Measurements from ENCODE around the gene CCDC50.

Gene CCDC50

DNA sequence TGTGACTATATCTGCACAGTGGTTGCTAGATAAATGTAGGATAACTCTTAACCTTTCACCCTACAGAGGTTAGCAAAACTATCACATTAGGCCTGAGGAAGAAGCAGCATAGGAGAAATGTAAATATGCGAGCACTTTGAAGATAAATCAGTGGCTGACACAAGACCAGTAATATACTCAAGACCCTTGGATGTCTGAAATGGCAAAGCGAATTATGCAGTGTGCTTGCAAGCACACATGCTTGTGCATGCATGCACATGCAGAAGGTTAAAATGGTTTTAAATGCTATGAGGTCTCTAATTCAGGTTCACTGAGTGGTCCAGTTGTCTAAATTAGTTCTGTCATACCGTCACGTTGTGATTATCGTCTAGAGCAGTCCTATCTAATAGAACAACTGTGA is 14.7 kb downstream of the CCDC50 start:
- H3K36me3 Mint-ChIP-seq (ENCODE audit: low read depth): no peaks in the 10 kb centered on the region
- peaks cover 13% of the 10 kb centered on the region for H3K4me1 Mint-ChIP-seq
- no peaks in the 10 kb centered on the region for H3K27me3 Mint-ChIP-seq (ENCODE audit: low read depth, poor library complexity)
- TF ChIP-seq, protein P1, sequence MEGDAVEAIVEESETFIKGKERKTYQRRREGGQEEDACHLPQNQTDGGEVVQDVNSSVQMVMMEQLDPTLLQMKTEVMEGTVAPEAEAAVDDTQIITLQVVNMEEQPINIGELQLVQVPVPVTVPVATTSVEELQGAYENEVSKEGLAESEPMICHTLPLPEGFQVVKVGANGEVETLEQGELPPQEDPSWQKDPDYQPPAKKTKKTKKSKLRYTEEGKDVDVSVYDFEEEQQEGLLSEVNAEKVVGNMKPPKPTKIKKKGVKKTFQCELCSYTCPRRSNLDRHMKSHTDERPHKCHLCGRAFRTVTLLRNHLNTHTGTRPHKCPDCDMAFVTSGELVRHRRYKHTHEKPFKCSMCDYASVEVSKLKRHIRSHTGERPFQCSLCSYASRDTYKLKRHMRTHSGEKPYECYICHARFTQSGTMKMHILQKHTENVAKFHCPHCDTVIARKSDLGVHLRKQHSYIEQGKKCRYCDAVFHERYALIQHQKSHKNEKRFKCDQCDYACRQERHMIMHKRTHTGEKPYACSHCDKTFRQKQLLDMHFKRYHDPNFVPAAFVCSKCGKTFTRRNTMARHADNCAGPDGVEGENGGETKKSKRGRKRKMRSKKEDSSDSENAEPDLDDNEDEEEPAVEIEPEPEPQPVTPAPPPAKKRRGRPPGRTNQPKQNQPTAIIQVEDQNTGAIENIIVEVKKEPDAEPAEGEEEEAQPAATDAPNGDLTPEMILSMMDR (IDR thresholded peaks at IDR 0.05): no peak
- H3K4me3 Mint-ChIP-seq: no peak overlapping the region
- peak overlapping the region; percentile 38 for H3K27ac Mint-ChIP-seq
- DNase-seq: no peak
- H3K9me3 Mint-ChIP-seq: no peaks in the 10 kb centered on the region

- Mint-ChIP-seq H3K36me3 (ENCODE audit: low read depth) (no peaks in the 10 kb centered on the region), H3K4me1 (peaks cover 15% of the 10 kb centered on the region), H3K4me3 (no peak overlapping the region), H3K27ac (no peak overlapping the region), H3K9me3 (no peaks in the 10 kb centered on the region), H3K27me3 (ENCODE audit: low read depth, poor library complexity) (no peaks in the 10 kb centered on the region)
- TF ChIP-seq, protein P1 (IDR thresholded peaks at IDR 0.05): no peak
- DNase-seq: no peak
Measured at GRCh38 chr3:191345334-191345733, 16.1 kb downstream of the CCDC50 start.

GRCh38 chr3:191347228-191347627 is 18.0 kb downstream of the CCDC50 start:
- no peaks in the 10 kb centered on the region for H3K36me3 Mint-ChIP-seq (ENCODE audit: low read depth)
- H3K4me1 Mint-ChIP-seq: peaks cover 22% of the 10 kb centered on the region
- TF ChIP-seq, protein P1 (IDR thresholded peaks at IDR 0.05): no peak
- no peak overlapping the region for H3K4me3 Mint-ChIP-seq
- H3K27me3 Mint-ChIP-seq (ENCODE audit: low read depth, poor library complexity): no peaks in the 10 kb centered on the region
- H3K9me3 Mint-ChIP-seq: no peaks in the 10 kb centered on the region
- no peak overlapping the region for H3K27ac Mint-ChIP-seq
- no peak for DNase-seq

DNA sequence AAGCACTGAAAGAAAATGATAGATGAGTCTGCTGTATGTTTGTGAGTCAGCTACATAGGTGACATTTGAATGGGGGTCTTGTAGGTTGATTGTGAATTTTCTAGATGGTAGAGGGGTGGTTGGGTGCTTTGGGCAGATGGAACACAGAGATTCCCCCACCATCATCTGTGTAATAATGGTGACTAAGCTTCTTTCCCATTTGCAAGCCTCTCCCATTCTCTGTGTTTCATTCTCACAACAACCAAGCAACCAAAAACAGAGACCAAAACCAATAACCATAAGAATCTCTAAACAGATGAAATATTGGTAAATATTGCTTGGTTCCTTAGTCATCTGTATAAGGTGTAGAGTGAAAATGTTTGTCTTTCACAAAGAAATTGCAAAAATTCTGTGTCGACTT is 18.9 kb downstream of the CCDC50 start:
- Mint-ChIP-seq H3K4me1 (peaks cover 19% of the 10 kb centered on the region), H3K4me3 (no peak overlapping the region), H3K9me3 (no peaks in the 10 kb centered on the region), H3K27me3 (ENCODE audit: low read depth, poor library complexity) (no peaks in the 10 kb centered on the region), H3K27ac (no peak overlapping the region), H3K36me3 (ENCODE audit: low read depth) (no peaks in the 10 kb centered on the region)
- TF ChIP-seq, protein P1 (IDR thresholded peaks at IDR 0.05): no peak
- DNase-seq: no peak

DNA sequence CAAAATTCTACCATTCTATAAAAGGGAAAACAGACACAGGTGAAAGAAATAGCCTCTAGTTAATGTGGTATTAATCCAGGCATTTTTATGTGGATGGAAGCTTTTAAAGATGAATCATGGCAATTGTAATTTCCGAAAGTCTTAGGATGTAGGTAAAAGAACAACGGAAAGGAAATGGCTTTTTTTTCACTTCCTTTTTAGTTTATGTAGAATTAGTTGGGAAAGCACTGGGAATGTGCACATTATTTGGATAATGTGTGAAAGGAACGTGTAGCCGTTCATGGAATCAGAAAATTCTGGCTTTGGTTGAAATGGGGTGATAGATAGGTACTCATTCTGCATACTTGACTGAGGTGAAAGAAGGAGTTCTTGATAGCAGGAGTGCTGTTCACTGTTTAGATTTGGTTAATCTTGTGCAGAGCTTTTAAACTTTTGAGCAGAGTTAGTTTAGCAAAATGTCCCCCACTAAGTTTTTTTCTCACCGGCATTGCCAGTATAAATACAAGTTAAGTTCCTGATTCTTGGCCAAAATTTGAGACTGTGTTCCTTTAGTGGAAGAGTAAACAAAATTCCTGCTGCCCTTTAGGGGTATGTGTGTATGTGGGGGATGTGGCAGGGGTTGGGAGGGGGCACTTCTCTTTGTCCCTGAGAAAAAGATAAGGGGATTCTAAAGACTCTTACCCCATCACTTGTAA is 21.3 kb downstream of the CCDC50 start:
- peak overlapping the region; percentile 17 for H3K27ac Mint-ChIP-seq
- no peaks in the 10 kb centered on the region for H3K27me3 Mint-ChIP-seq (ENCODE audit: low read depth, poor library complexity)
- H3K9me3 Mint-ChIP-seq: no peaks in the 10 kb centered on the region
- TF ChIP-seq, protein P1 (IDR thresholded peaks at IDR 0.05): no peak
- no peak overlapping the region for H3K4me3 Mint-ChIP-seq
- no peak for DNase-seq
- peaks cover 10% of the 10 kb centered on the region for H3K4me1 Mint-ChIP-seq
- H3K36me3 Mint-ChIP-seq (ENCODE audit: low read depth): no peaks in the 10 kb centered on the region

- Mint-ChIP-seq H3K9me3 (no peaks in the 10 kb centered on the region), H3K4me3 (no peak overlapping the region), H3K4me1 (peaks cover 16% of the 10 kb centered on the region), H3K36me3 (ENCODE audit: low read depth) (no peaks in the 10 kb centered on the region), H3K27ac (no peak overlapping the region), H3K27me3 (ENCODE audit: low read depth, poor library complexity) (no peaks in the 10 kb centered on the region)
- DNase-seq: no peak
- TF ChIP-seq, protein P1 (IDR thresholded peaks at IDR 0.05): no peak
Measured at GRCh38 chr3:191352014-191352413, 22.8 kb downstream of the CCDC50 start.
